Keratinocyte (primary cell): ENCODE data around the gene RNLS.

ENCODE experiments used
- CTCF ChIP-seq, 3 experiments: IDR thresholded peaks in 1 of 3; conservative IDR thresholded peaks in 1 of 3; optimal IDR thresholded peaks in 1 of 3; 2 replicates in 2 of 3; 3 replicates in 1 of 3; pipeline versions ENCODE3 to v1.5.1; 2011; ENCODE audit warnings: low read length in 3 of 3, mild to moderate bottlenecking in 3 of 3, moderate library complexity in 2 of 3, control low read depth in 1 of 3, inconsistent platforms in 1 of 3; ENCODE audit not compliant: insufficient read depth in 2 of 3; ENCODE audit errors: extremely low read depth in 1 of 3
- EZH2 ChIP-seq: IDR thresholded peaks from one replicate; pipeline ENCODE4 v1.6.1; 2012; ENCODE audit warnings: inconsistent platforms, mild to moderate bottlenecking, low read length, moderate library complexity

- TF ChIP-seq CTCF (optimal IDR thresholded peaks at IDR 0.05 in 1 of 3, IDR thresholded peaks at IDR 0.05 in 1 of 3, conservative IDR thresholded peaks at IDR 0.05 in 1 of 3; ENCODE audit: extremely low read depth in 1 of 3, insufficient read depth in 2 of 3, low read length in 3 of 3) (no peak), EZH2 (no peak)
Measured at GRCh38 chr10:88317099-88317498, 266.0 kb downstream of the RNLS start.
